ENCODE results near the gene CHTOP.
"Not testable (repeated sequence)": the region's sequence is repeated elsewhere in the genome, so short reads cannot be mapped to it uniquely, and the experiment has no call there.

The CHTOP gene

GRCh38 chr1:153633161-153633753, 609 bp upstream of the CHTOP start:
- DNase-seq (ENCODE audit: low spot score): no peak

- no peak for DNase-seq (ENCODE audit: low spot score)
Observed at GRCh38 chr1:153635872-153636271, 2.0 kb downstream of the CHTOP start.

- no peak for DNase-seq (ENCODE audit: low spot score)
Observed at GRCh38 chr1:153636312-153636711, 2.4 kb downstream of the CHTOP start.

GRCh38 chr1:153638261-153638660, 4.4 kb downstream of the CHTOP start:
- no peak for DNase-seq (ENCODE audit: low spot score)

GRCh38 chr1:153639280-153639679, 5.4 kb downstream of the CHTOP start:
- no peak for DNase-seq (ENCODE audit: low spot score)

GRCh38 chr1:153640213-153640612, 6.3 kb downstream of the CHTOP start:
- DNase-seq (ENCODE audit: low spot score): not testable (repeated sequence)

- DNase-seq (ENCODE audit: low spot score): no peak
Observed at GRCh38 chr1:153640861-153641260, 7.0 kb downstream of the CHTOP start.

- DNase-seq (ENCODE audit: low spot score): no peak
Observed at GRCh38 chr1:153642161-153642560, 8.3 kb downstream of the CHTOP start.

GRCh38 chr1:153643100-153643499, 9.2 kb downstream of the CHTOP start:
- no peak for DNase-seq (ENCODE audit: low spot score)

GRCh38 chr1:153643816-153644215, 9.9 kb downstream of the CHTOP start:
- DNase-seq (ENCODE audit: low spot score): no peak

GRCh38 chr1:153646672-153647345, 12.9 kb downstream of the CHTOP start:
- no peak for DNase-seq (ENCODE audit: low spot score)

GRCh38 chr1:153647346-153647714, 13.5 kb downstream of the CHTOP start:
- DNase-seq (ENCODE audit: low spot score): no peak

- DNase-seq (ENCODE audit: low spot score): no peak
Observed at GRCh38 chr1:153648000-153648643, 14.3 kb downstream of the CHTOP start.

- no peak for DNase-seq (ENCODE audit: low spot score)
Observed at GRCh38 chr1:153649137-153649862, 15.4 kb downstream of the CHTOP start.

GRCh38 chr1:153649863-153650235, 16.0 kb downstream of the CHTOP start:
- DNase-seq (ENCODE audit: low spot score): peak; percentile 64

- DNase-seq (ENCODE audit: low spot score): no peak
Observed at GRCh38 chr1:153651771-153652170, 17.9 kb downstream of the CHTOP start.

- DNase-seq (ENCODE audit: low spot score): no peak
Observed at GRCh38 chr1:153652805-153653500, 19.1 kb downstream of the CHTOP start.

GRCh38 chr1:153655333-153655732, 21.5 kb downstream of the CHTOP start:
- DNase-seq (ENCODE audit: low spot score): no peak

- peak; percentile 94 for DNase-seq (ENCODE audit: low spot score)
Observed at GRCh38 chr1:153658400-153659174, 24.7 kb downstream of the CHTOP start, which contains the start of gene SNAPIN. SNAPIN (plus strand) TSS chr1:153658703; CDS start chr1:153658744, 41 bp downstream.

- DNase-seq (ENCODE audit: low spot score): no peak
Observed at GRCh38 chr1:153659175-153659534, 25.3 kb downstream of the CHTOP start.

- no peak for DNase-seq (ENCODE audit: low spot score)
Observed at GRCh38 chr1:153659656-153660055, 25.8 kb downstream of the CHTOP start.
